CD1c-positive myeloid dendritic cell (primary cell): ENCODE results near the gene CENPB.

ENCODE experiments used
- DNase-seq: peaks from one replicate; pipeline ENCODE4 v3.0.0-alpha.2; 2016; ENCODE audit errors: extremely low spot score

CENPB gene

DNA sequence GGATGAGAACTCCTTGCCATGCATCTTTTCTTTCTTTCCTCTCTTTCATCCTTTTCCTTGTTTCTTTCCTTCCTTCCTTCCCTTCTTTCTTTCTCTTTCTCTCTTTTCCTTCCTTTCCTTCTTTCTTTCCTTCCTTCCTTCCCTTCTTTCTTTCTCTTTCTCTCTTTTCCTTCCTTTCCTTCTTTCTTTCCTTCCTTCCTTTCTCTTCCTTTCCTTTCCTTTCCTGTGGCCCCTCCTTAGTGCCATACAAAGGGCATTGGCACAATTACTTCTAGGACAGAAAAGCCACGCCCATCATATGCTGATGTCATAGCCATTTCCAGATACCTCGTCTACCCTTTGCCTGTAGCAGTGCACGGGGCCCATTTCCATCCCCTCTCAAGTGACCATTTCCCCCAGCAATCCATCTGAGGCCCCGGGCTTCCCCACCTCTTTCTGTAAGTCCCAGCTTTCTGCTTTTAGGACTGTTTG, 2.2 kb upstream of the CENPB start:
- no peak for DNase-seq

- DNase-seq: no peak
Observed at GRCh38 chr20:3787324-3788014, 929 bp upstream of the CENPB start.

DNA sequence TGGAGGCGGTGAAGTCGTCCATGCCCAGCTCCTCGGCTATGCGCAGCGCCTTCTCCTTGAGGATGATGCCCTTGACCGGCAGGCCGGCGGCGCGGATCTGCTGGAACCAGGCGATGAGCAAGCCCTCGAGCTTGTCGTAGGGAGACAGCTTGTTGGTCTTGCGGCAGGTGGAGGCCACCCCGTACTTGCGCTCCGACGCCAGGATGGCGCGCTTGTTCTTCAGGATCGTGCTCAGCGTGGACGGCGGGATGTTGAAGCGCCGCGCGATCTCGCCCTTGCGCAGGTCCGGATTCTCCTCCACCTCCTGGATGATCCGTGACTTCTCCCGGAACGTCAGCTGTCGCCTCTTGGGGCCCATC, 435 bp downstream of the CENPB start:
- peak; percentile 48 for DNase-seq

GRCh38 chr20:3785240-3786125, 1.1 kb downstream of the CENPB start:
- no peak for DNase-seq

GRCh38 chr20:3784863-3785239, 1.7 kb downstream of the CENPB start:
- DNase-seq: no peak

GRCh38 chr20:3784216-3784853, 2.2 kb downstream of the CENPB start:
- no peak for DNase-seq

DNA sequence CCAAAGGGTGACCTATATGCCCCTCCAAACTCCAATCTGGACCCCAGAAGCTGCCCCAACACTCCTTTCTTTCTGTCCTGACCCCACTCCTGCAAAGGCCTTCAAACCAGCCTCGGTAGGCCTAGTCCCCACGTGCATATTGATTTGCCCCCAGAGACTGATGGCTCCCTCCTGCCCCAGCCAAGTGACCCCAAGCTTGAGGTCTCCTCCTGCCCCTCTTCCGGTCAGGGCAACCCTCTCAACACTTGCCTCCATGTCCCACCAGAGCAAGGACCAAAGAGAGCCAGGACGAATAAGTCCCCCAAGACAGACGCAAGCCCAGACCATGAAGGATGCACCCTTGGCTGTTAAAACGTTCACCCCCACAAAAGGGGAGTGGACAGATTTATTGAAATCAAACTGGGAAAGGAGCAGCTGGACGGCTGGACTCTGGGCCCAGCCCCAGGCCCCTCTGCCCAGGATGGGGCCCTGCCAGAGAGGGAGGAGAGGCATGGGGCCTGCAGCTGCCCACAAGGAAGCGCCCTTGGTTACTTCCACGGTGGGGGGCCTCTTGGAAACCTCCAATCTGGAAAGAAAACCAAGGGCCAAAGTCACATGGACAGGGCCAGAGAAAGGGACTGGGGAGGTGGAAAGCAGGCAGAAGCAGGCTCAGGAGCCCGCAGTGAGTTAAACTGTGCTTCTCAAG, 2.9 kb downstream of the CENPB start:
- DNase-seq: no peak

- DNase-seq: no peak
Observed at GRCh38 chr20:3783068-3783489, 3.5 kb downstream of the CENPB start.

GRCh38 chr20:3782597-3782996, 3.9 kb downstream of the CENPB start:
- DNase-seq: no peak

DNA sequence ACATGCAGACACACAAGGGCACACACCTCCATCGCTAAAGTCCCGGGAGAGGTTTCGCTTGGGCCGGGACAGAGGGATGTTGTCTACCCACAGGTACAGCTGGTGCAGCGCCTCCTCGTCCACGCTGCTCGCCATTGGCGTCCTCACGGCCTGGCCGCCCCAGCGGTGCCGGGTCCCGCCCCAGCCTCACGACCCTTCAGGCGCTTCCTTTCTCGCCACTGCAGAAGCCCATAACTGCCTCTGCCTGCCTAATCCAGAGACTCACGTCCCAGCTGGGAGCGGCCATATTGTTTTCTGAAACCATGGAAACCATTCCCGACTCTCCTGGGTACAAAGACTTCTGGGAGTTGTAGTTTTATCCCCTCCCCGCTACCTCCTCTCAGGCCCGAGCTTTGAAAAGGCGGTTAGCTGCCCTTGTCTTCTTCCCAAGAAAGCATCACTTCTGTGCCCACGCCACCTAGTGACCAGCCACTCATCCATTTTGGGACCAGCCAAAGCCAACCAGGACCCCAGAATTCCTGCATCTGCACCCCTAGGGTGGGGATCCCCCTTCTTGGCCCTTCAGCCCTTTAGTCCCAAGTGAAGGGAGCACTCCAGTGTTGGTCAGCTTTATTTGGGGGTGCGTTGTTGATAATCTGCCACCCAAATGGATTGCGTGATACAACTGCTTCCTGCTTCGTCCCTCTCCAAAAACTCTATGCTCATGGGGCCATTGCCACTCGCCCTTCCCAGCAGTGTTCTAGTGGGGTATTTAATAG, 5.2 kb downstream of the CENPB start, which contains the start of gene SPEF1:
Gene SPEF1 (minus strand): TSS at position 296 of the 758 bp plus-strand sequence. CDS start 161 bp downstream, at position 135.
- peak; percentile 94 for DNase-seq

DNA sequence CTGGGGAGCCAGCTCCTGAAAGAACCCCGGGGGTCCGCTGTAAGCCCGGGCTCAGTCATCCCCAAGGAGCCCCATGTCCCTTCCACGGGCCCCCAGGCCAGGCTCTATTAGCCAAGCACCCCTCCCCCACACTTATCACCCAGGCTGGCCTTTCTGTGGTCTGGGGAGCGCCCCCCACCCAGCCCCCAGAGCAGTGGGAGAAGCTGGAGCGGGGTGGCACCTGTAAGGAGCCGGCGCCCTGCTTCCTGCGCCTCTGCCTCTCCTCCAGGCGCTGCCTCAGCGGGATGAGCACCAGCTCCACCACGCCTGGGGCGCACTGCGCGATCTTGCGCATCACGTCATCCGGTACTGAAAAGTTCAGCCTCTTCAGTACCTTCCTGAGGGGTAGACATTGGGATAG, 7.6 kb downstream of the CENPB start:
- no peak for DNase-seq

- DNase-seq: peak; percentile 57
Observed at GRCh38 chr20:3777716-3778629, 8.6 kb downstream of the CENPB start.

GRCh38 chr20:3777381-3777715, 9.2 kb downstream of the CENPB start:
- DNase-seq: no peak

GRCh38 chr20:3775457-3776108, 11.0 kb downstream of the CENPB start:
- DNase-seq: no peak

- no peak for DNase-seq
Observed at GRCh38 chr20:3771552-3772058, 14.9 kb downstream of the CENPB start.

DNA sequence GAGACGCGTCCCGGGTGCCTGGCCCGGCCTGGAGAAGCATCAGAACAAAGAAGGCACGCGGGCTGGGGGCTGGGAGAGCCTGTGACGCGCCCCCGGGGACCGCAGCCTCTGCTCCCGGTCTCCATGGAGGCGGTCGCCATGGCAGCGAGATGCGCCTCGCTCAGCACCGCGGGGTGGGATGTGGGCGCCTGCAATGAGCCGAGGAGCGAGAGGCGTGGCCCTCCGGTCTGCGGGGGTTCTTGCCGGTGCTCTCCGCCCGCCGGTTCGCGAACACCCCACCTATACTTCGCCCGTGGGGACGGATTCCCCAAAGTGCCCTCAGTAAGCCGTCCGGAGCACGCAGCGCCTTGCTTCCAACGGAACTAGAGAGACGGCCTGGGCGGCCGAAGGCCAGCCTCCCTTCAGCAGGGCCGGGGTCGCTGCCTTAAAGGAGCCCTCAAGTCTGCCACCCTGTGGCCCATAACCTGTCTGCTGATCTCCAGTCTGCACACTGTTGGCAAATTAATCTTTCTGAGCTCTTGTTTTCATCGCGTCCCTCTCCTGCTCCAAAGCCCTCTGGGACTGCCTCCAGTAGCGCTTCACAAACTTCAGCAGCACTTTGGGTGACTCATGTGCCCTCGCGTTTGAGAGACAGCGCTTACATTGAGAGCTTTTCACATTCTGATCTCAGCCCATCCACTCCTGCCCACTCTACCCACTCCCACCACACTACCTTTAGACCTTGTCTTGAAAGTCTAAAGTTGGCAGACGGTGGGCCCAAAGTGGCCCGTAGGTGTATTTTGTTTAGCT, 18.0 kb downstream of the CENPB start:
- peak; percentile 78 for DNase-seq

DNA sequence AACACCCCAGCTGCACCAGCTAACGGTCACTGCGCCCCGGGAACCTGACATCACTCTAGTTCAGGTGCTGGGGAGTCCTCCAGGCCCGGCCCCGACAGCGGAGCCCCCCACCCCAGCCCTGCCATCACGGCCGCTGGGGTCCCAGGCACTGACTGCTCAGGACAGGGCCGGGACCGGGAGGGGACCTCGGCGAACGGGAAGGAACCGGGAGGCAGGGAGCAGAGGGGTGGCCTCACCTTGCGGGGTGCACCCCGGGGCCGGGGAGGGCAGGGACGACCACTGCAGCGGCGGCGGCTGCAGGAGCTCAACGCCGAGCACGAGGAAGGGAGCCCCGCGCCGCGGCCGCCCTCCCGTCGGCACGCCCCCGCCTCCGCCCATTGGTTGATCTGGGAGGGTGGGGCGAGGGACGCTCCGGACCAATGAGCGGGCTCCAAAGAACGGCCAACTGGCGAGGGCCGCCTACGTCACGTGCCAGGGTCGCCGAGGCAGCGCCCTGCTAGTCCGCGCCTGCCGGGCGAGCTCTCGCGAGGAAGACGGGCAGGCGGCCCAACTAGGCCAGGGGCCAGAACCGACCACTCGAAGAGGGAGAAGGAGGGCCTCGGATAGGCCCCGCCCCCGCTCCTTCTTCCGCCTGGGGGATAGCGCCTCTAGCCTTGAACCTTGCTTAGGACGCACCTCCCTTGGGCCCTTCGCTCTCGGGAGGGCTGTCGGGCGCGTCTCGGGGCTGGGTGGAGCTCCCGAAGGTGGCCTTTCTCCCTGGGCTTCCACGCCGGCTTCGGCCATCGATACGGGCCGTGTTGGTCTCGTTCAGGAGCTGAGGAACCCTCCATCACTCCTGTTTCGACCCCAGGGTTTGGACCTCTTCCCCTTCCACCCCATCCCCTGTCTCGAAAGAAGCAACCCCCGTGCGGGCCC, 18.9 kb downstream of the CENPB start, which contains the start of gene ADISSP:
Gene ADISSP (minus strand): TSS at position 327 of the 915 bp plus-strand sequence. CDS start 7,653 bp downstream, outside the sequence.
- peak; percentile 98 for DNase-seq

DNA sequence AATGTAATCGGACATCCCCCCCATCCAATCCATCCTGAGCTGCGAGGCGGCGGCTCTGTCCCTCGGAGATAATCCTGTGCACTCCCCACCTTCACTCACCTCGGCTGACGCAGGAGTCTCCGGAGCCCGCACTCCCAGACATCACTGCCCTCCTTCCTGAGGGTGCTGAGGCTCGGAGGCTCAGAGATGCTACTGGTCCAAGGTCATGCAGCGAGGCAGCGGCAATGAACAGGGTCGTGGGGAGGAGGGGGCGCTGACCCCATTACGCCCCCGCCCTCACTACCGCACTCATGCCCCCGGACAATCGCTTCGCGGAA, 19.5 kb downstream of the CENPB start:
- DNase-seq: no peak
